Esophagus squamous epithelium (tissue), 4 donors: ENCODE measurements around the gene SRRM4.

ENCODE experiments used
- POLR2A ChIP-seq, 4 donors: fragments of 450-650 bp; IDR thresholded peaks; one replicate each; pipeline ENCODE4 v1.6.1; 2017; ENCODE audit warnings: antibody characterized with exemption in 4 of 4, mild to moderate bottlenecking in 4 of 4, moderate library complexity in 3 of 4
- TF ChIP-seq, protein P1 (sequence below), 6 experiments: fragments of 450-650 bp in 4 of 6; fragments of 200-600 bp in 2 of 6; sonication (generic) in 2 of 6; IDR thresholded peaks; one replicate each; pipeline ENCODE4 v1.5.1; 2016 to 2019; ENCODE audit warnings: antibody characterized with exemption in 6 of 6, mild to moderate bottlenecking in 4 of 6, moderate library complexity in 4 of 6

DNA sequence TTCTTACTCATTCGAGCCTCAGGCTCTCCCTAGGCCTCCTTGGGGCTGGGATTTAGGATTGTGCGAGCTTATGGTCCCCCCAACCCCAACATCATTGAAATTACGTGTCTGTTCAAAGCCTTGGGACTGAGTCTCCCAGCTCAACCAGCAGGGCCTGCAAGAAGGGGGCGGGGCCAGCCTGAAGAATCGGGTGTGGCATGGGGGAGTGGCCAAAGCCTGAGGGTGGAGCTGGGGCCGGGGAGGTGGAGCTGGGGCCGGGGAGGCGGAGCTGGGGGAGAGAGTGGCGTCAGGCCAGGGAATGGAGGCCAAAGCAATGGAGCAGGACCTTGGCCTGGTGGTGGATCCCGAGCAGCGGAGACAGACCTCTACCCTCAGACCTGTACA lies 173.1 kb downstream of the SRRM4 start:
- TF ChIP-seq, protein P1, sequence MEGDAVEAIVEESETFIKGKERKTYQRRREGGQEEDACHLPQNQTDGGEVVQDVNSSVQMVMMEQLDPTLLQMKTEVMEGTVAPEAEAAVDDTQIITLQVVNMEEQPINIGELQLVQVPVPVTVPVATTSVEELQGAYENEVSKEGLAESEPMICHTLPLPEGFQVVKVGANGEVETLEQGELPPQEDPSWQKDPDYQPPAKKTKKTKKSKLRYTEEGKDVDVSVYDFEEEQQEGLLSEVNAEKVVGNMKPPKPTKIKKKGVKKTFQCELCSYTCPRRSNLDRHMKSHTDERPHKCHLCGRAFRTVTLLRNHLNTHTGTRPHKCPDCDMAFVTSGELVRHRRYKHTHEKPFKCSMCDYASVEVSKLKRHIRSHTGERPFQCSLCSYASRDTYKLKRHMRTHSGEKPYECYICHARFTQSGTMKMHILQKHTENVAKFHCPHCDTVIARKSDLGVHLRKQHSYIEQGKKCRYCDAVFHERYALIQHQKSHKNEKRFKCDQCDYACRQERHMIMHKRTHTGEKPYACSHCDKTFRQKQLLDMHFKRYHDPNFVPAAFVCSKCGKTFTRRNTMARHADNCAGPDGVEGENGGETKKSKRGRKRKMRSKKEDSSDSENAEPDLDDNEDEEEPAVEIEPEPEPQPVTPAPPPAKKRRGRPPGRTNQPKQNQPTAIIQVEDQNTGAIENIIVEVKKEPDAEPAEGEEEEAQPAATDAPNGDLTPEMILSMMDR (IDR thresholded peaks at IDR 0.05): no peak
- TF ChIP-seq POLR2A (IDR thresholded peaks at IDR 0.05): no peak
